ENCODE measurements around the gene GARNL3.

The GARNL3 gene

DNA sequence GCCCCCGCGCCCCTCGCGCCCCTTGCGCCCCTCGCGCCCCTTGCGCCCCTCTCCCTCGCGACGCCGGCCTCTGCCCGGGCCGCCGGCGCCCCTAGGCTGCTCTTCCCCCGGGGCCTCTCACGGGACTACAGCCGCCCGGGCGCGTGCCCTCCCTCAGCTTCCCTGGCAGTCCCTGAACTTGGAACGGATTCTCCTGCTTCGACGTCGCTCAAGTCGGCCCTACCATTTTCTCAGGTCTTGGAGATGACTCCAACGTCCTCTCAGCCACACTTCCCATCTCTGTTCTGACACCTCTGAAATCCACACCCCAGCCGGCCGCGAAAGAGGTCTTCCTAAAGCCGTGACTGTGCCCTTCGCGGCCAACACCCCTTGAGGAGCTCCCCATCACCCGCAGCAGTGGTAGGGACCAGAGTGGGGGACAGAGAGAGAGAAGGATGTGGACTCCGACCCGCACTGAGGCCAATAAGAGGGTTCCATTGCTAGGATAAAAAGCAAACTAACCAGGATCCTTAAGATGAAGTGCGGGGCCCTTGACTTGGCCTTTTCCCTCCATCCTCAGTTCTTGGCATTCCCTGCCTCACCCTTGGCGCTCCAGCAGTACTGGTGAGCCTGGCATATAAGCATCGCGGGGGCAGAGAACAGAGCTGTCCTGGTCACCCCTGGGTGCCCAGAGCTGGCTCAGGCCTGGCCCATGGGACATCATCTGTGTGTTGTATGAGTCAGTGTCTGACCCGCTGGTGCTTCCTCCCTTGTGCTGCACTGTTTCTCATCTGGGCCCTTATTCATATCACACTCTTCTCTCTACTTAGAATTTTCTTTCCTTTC, 38.6 kb upstream of the GARNL3 start:
- Mint-ChIP-seq H3K36me3 (ENCODE audit: low read depth) (no peaks in the 10 kb centered on the region), H3K4me1 (ENCODE audit: low read depth) (peaks cover 27% of the 10 kb centered on the region), H3K9me3 (no peaks in the 10 kb centered on the region), H3K27me3 (peaks cover 26% of the 10 kb centered on the region), H3K27ac (peak overlapping the region; percentile 77), H3K4me3 (peak overlapping the region; percentile 74)
- DNase-seq, result no peak

DNA sequence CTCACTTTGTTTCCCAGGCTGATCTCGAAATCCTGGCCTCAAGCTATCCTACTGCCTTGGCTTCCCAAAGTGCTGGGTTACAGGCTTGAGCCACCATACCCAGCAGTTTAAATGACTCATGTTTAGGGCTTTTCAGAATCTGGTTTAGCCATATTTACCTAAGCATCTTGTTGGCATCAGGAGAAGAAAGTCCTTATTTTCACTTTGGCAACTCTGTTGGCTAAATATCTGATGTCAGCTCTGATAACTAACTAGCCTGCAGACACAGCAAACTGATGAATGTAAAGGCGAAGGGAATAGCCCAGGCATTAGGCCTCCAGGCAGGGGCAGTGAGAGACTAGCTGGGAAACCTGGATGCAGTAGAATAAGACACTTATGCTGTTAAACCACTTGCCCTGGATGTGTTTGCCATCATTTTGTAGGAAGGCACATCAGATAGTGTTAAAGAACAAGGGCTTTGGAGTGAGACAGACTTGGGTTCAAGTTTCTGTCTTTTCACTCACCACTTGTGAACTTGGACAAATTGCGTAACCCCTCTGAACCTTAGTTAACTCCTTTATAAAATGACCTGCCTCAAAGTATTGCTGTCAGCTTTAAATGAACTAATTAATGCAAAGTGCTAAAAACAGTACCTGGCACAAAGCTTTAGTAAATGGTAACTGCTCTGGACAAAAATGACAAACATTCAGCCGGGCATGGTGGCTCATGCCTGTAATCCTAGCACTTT, 34.7 kb upstream of the GARNL3 start:
- Mint-ChIP-seq H3K27ac (no peak overlapping the region), H3K36me3 (ENCODE audit: low read depth) (no peaks in the 10 kb centered on the region), H3K27me3 (peaks cover 38% of the 10 kb centered on the region), H3K4me1 (ENCODE audit: low read depth) (peaks cover 10% of the 10 kb centered on the region), H3K4me3 (no peak overlapping the region), H3K9me3 (no peaks in the 10 kb centered on the region)
- DNase-seq, result no peak

DNA sequence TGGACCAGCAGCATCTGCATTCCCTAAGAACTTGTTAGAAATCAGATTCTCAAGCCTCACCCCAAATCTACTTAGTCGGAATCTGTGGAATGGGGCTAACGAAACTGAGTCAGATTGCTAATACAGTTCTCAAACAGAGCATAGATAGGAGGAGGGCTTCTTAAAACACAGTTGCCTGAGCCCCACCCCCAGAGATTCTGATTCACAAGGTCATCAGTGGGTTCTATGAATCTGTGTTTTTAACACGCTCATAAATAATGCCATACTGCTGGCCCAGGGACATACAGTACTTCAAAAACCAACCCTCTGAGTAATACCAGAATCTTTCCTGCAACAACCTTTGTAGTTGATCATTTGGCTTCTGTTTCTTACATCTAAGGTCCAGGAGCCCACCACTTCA, 32.9 kb upstream of the GARNL3 start:
- H3K4me3 Mint-ChIP-seq, result no peak overlapping the region
- no peaks in the 10 kb centered on the region for H3K9me3 Mint-ChIP-seq
- H3K27me3 Mint-ChIP-seq, result peaks cover 40% of the 10 kb centered on the region
- H3K4me1 Mint-ChIP-seq (ENCODE audit: low read depth), result peaks cover under 1% of the 10 kb centered on the region
- no peak overlapping the region for H3K27ac Mint-ChIP-seq
- DNase-seq, result no peak
- H3K36me3 Mint-ChIP-seq (ENCODE audit: low read depth), result no peaks in the 10 kb centered on the region

DNA sequence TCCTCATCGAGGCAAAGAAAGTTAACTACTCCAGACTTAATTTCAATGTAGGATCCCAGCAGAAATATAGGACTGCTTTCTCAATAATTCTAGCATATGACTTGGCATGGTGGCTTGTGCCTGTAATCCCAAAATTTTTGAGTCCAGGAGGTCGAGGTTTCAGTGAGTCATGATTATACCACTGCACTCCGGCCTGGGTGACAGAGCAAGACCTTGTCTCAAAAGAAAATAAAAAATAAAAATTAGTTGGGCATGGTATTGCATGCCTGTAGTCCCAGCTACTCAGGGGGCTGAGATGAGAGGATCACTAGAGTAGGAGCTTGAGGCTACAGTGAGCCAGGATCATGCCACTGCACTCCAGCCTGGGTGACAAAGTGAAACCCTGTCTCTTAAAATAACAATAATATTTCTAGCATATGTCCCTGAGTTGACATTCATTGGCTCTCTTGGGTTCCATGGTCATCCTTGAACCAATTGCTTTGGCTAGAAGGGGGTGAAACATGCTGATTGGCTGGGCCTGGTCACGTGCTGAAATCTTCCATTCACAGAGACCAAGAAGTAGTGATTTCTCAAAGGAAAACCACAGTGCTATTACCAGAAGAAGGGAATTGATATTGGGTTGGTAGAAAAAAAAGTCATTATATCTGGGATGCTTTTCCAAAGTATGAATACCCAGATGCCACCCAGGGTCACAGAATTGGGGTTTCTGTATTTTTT, 31.6 kb upstream of the GARNL3 start:
- Mint-ChIP-seq H3K9me3 (no peaks in the 10 kb centered on the region), H3K36me3 (ENCODE audit: low read depth) (no peaks in the 10 kb centered on the region), H3K4me1 (ENCODE audit: low read depth) (no peaks in the 10 kb centered on the region), H3K27me3 (peaks cover 39% of the 10 kb centered on the region), H3K27ac (no peak overlapping the region), H3K4me3 (no peak overlapping the region)
- DNase-seq, result no peak

DNA sequence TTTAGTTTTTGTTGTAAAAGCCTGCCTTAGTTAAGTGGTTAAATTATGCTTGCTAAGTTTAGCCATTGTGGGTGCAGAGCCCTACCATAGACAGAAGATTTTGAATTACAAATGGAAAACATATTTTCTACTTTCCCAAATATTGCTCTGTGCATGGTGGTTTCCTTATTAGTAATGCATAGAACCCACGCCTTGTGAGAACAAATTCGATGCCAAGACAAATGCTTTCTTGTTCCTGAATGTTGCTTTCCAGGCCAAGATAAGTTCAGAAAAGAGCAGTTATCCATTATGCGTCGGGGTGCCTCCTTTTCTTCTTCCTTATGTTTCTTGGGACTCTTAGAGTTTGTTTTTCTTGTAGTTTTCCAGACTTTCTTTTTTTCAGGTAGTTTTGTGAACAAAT, 31.0 kb upstream of the GARNL3 start:
- Mint-ChIP-seq H3K36me3 (ENCODE audit: low read depth) (no peaks in the 10 kb centered on the region), H3K9me3 (no peaks in the 10 kb centered on the region), H3K27me3 (peaks cover 39% of the 10 kb centered on the region), H3K4me3 (no peak overlapping the region), H3K4me1 (ENCODE audit: low read depth) (no peaks in the 10 kb centered on the region), H3K27ac (no peak overlapping the region)
- DNase-seq, result no peak

DNA sequence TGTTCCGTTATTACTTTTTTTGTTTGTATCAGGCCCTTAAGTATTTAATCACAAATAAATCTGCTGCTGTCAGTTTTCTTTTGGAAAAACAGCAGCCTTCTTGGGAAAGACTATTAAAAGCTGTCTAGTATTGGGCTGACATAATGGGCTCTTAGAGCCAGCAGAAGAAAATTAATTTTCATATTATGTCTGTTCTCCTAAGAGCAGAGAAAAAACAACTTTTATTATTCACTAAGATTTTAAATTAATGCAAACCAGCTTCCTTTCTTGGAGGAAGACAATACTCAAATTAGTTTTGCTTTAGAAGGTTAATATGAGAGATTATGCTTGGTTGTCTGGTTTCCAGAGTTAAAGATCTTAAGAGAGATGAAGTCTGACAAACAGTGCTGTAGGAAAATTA, 30.6 kb upstream of the GARNL3 start:
- H3K27ac Mint-ChIP-seq, result no peak overlapping the region

DNA sequence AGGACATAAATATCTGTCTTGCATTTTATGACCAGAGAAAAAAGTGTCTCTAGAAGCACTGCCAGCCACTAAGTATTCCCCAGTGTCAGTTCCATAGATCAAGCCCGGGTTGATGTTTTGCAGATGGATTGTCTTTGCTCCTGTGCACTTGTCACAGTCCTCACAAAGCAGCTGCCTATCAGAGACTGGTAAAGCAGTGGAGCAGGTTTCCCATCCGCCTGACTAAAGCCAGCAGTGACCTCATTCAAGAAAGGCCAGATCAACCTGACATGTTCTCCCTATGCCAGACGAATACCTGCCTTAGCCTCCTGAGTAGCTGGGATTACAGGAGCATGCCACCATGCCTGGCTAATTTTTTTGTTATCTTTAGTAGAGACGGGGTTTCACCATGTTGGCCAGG, 26.8 kb upstream of the GARNL3 start:
- Mint-ChIP-seq H3K4me3 (no peak overlapping the region), H3K9me3 (no peaks in the 10 kb centered on the region), H3K36me3 (ENCODE audit: low read depth) (no peaks in the 10 kb centered on the region), H3K27me3 (peaks cover 26% of the 10 kb centered on the region), H3K4me1 (ENCODE audit: low read depth) (no peaks in the 10 kb centered on the region), H3K27ac (no peak overlapping the region)
- no peak for DNase-seq

More for the DNA sequence above, 30.6 kb upstream of the GARNL3 start:
- Mint-ChIP-seq H3K4me3 (no peak overlapping the region), H3K27me3 (peaks cover 39% of the 10 kb centered on the region), H3K4me1 (ENCODE audit: low read depth) (no peaks in the 10 kb centered on the region), H3K9me3 (no peaks in the 10 kb centered on the region), H3K36me3 (ENCODE audit: low read depth) (no peaks in the 10 kb centered on the region)
- DNase-seq, result no peak

DNA sequence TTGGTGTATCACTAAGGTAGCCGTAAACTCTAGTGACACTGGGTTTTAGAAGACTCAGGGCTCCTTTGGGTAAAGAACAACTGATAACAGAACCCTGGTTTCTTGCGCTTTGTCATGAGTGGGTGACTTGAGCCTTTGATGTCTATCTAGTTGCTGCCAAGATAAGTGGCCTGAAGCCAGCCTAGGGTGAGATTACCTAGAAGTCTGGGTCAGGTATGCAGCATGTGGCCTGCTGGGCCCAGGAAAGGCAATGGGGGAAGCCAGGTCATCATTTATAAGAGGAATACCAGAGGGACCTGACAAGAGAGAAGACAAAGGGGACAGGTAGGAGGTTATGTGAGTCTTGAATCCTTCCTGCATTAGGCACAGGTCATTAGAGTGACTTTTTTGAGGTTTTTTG, 23.2 kb upstream of the GARNL3 start:
- H3K27ac Mint-ChIP-seq, result no peak overlapping the region
- H3K36me3 Mint-ChIP-seq (ENCODE audit: low read depth), result peaks cover 2% of the 10 kb centered on the region
- H3K4me3 Mint-ChIP-seq, result no peak overlapping the region
- H3K9me3 Mint-ChIP-seq, result no peaks in the 10 kb centered on the region
- H3K4me1 Mint-ChIP-seq (ENCODE audit: low read depth), result peaks cover 12% of the 10 kb centered on the region
- peaks cover 9% of the 10 kb centered on the region for H3K27me3 Mint-ChIP-seq
- no peak for DNase-seq

DNA sequence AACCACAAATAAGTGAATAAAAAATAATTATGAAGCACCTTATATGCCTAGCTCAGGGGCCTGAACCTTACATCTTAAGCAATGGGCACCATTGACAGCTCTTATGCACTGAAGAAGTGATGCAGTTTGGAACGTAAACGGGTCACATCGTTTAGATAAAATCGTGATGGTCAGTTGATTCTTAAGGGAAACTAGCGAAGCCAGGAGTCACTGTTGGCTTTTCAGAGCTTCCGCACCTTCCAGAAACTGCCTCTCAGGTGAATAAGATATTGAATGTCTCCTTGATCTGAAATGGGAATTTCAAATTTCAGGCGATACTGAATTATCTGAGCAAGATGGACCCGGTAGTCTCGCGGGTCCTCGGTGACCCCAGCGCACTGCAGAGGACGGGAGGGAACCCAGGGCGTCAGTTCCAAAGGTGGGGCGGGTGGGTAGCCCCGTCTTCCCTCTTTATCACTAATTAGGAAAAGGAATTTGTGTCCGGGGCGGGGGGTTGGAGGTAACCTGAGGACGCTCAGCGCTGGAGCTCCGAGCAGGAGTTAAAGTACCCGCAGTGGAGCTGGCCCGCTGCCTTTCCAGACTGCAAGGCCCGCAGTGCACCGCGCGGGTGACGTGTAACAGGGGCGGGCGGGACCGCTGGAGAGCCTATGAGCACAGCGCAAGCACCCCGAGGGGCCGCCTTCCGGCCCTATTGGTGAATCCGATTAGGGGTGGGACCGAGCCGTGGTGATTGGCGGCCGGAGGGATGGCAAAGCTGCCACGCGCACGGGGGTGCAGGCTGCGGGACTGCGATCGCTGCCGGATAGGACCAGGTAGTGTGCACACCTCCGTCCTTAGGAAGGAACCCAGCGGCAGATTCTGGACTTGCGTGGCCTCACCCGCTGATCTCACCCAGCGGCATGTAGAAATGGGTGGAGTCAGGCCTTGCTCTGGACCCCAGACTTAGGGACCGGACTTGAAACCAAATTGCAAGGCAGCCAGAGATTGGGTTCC, 19.7 kb upstream of the GARNL3 start:
- no peaks in the 10 kb centered on the region for H3K9me3 Mint-ChIP-seq
- H3K27ac Mint-ChIP-seq, result peak overlapping the region; percentile 63
- peak; percentile 96 for DNase-seq
- peak overlapping the region; percentile 82 for H3K4me3 Mint-ChIP-seq
- peaks cover 12% of the 10 kb centered on the region for H3K4me1 Mint-ChIP-seq (ENCODE audit: low read depth)
- peaks cover 16% of the 10 kb centered on the region for H3K27me3 Mint-ChIP-seq
- peaks cover 2% of the 10 kb centered on the region for H3K36me3 Mint-ChIP-seq (ENCODE audit: low read depth)

DNA sequence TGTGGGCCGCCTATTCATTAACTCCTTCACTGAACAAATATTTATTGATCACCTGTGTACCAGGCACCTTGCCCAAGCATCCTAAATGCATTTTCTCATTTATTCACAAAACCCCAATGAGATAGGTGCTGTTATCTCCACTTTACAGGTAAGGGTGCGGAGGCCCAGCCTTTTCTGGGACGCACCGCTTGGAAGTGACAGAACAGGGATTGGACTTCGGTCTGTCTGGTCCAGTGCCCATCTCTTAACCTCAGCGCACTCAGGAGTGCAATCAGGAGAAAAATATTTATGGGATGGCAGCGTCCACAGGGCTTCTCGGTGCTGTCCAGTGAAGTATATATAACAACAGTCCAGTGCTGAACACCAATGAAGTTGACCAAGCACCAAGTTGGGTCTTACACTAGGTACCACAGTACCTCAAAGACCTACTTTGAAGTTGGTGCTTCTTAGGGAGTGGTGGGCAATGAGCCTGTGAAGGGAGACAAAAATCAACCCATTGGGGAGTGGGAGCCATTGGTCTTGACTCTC, 18.9 kb upstream of the GARNL3 start:
- no peaks in the 10 kb centered on the region for H3K9me3 Mint-ChIP-seq
- DNase-seq, result no peak
- H3K4me3 Mint-ChIP-seq, result peak overlapping the region; percentile 82
- peaks cover 19% of the 10 kb centered on the region for H3K27me3 Mint-ChIP-seq
- peaks cover 2% of the 10 kb centered on the region for H3K36me3 Mint-ChIP-seq (ENCODE audit: low read depth)
- H3K27ac Mint-ChIP-seq, result no peak overlapping the region
- H3K4me1 Mint-ChIP-seq (ENCODE audit: low read depth), result peaks cover 12% of the 10 kb centered on the region

DNA sequence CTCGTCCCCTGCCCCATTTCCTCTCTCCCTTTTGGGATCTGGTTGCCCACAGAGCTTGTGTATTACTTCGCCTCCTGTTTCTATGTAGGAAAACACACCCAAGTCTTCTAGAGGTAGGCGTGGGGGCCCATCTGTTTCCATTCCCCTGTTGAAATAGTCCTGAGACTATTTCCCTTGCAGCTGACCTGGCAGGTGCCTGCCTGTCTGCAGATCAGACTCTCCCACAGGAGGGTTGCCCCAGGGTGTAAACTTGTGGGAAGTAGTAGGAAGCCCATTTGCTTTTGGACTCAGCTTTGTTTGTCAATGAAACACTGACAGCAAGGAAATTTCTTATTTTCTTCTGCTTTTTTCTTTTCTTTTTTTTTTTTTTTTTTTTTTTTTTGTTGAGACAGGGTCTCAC, 16.3 kb upstream of the GARNL3 start:
- DNase-seq, result no peak
- H3K36me3 Mint-ChIP-seq (ENCODE audit: low read depth), result peaks cover 2% of the 10 kb centered on the region
- no peaks in the 10 kb centered on the region for H3K9me3 Mint-ChIP-seq
- no peak overlapping the region for H3K4me3 Mint-ChIP-seq
- peaks cover 23% of the 10 kb centered on the region for H3K27me3 Mint-ChIP-seq
- no peak overlapping the region for H3K27ac Mint-ChIP-seq
- peaks cover 12% of the 10 kb centered on the region for H3K4me1 Mint-ChIP-seq (ENCODE audit: low read depth)

DNA sequence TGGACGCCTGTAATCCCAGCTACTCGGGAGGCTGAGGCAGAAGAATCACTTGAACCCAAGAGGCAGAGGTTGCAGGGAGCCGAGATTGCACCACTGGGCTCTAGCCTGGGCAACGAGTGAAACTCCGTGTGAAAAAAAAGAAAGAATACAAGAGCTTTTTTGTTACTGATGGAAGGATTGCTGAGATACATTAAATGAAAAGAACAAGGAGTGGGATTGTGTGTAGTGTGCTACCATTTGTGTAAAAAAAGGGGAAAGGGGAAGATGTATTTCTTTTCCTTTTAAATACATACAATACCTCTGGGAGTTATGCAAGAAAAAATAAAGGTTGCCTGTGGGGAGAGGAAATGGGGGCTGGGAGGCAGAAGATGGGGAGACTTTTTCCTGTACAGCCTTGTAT, 14.7 kb upstream of the GARNL3 start:
- Mint-ChIP-seq H3K4me1 (ENCODE audit: low read depth) (peaks cover 7% of the 10 kb centered on the region), H3K27ac (no peak overlapping the region), H3K27me3 (peaks cover 25% of the 10 kb centered on the region), H3K9me3 (no peaks in the 10 kb centered on the region), H3K36me3 (ENCODE audit: low read depth) (peaks cover 2% of the 10 kb centered on the region), H3K4me3 (no peak overlapping the region)
- DNase-seq, result no peak

DNA sequence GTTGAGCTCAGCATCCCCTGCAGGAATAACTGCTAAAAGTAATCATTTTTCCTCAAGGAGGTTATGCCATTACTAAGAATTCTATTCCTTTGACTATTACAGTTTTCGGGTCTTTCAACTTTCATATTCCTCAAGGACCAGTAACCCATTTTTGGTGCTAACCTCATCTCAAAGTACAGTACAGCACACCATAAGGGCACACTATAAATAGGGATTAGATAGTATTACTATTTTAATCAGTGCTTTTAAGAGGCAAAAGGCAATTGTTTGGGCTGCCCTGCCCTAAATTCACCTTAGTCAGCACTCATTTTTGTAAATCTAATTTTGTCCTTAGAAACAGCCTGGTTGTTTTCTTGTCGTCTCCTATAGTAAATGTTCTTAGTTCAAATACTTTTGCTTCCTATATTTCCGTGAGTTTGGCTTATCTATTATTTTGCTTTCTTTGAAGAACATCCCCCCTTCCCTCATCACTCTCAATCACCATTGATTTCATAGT, 13.6 kb upstream of the GARNL3 start:
- Mint-ChIP-seq H3K4me1 (ENCODE audit: low read depth) (no peaks in the 10 kb centered on the region), H3K4me3 (no peak overlapping the region), H3K27ac (no peak overlapping the region), H3K9me3 (no peaks in the 10 kb centered on the region), H3K27me3 (peaks cover 28% of the 10 kb centered on the region), H3K36me3 (ENCODE audit: low read depth) (no peaks in the 10 kb centered on the region)
- no peak for DNase-seq

Measured in activated T-cell treated with anti-CD3 and anti-CD28 coated beads, Interleukin-2, amount 50 U/mL, for 24 hours (primary cell).